Activated naive CD4-positive, alpha-beta T cell treated with anti-CD3 and anti-CD28 coated beads, Interleukin-2, amount 10 ng/mL, durations not matched to agents 7 days and 5 days (primary cell): Measurements from ENCODE around the gene EPHA4.

Experiments
- CTCF ChIA-PET: fragments of 350-600 bp; sonication (Branson Sonifier 250); formaldehyde crosslinking; loops from one replicate; lab custom pipeline; 2021; ENCODE audit warnings: antibody characterized with exemption; lab: Charles Lee
- DNase-seq: peaks from one replicate; pipeline ENCODE4 v3.0.0-alpha.2; 2020
- H3K27ac Mint-ChIP-seq: one replicate; pipeline ENCODE4 v1.8.0; 2021; ENCODE audit warnings: mild to moderate bottlenecking, moderate library complexity, mixed read lengths
- H3K27me3 Mint-ChIP-seq: one replicate; pipeline ENCODE4 v1.8.0; 2021; ENCODE audit warnings: mild to moderate bottlenecking, mixed read lengths
- H3K36me3 Mint-ChIP-seq: one replicate; pipeline ENCODE4 v1.8.0; 2021; ENCODE audit warnings: mixed read lengths
- H3K4me1 Mint-ChIP-seq: one replicate; pipeline ENCODE4 v1.8.0; 2021; ENCODE audit warnings: mixed read lengths
- H3K4me3 Mint-ChIP-seq: one replicate; pipeline ENCODE4 v1.8.0; 2021; ENCODE audit warnings: mild to moderate bottlenecking, moderate library complexity, mixed read lengths
- H3K9me3 Mint-ChIP-seq: one replicate; pipeline ENCODE4 v1.8.0; 2021; ENCODE audit warnings: mixed read lengths

EPHA4 gene

DNA sequence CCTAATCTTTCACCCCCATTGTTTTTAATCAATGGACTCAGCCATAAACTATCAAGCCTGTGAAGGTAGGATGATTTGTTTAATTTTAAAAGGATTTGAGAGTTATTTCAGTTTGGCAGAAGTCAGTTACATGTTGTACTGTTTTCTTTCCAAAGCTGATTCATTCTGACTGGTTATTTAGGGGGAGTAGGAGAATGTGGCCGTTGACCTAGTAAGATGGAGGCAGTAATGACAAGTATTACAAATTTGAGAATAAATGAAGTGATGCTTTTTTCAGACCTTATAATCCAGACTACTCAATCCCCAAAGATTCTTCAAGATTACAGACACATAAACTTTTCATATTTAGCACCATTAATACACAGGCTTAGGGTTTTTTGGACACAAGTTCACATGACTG is 4.3 kb downstream of the EPHA4 start:
- H3K27me3 Mint-ChIP-seq, result peaks cover 47% of the 10 kb centered on the region
- no peak for DNase-seq
- H3K4me1 Mint-ChIP-seq, result peaks cover 36% of the 10 kb centered on the region
- H3K27ac Mint-ChIP-seq, result no peak overlapping the region
- CTCF ChIA-PET, result no interaction called here
- no peak overlapping the region for H3K4me3 Mint-ChIP-seq
- H3K36me3 Mint-ChIP-seq, result peaks cover 47% of the 10 kb centered on the region
- no peaks in the 10 kb centered on the region for H3K9me3 Mint-ChIP-seq

DNA sequence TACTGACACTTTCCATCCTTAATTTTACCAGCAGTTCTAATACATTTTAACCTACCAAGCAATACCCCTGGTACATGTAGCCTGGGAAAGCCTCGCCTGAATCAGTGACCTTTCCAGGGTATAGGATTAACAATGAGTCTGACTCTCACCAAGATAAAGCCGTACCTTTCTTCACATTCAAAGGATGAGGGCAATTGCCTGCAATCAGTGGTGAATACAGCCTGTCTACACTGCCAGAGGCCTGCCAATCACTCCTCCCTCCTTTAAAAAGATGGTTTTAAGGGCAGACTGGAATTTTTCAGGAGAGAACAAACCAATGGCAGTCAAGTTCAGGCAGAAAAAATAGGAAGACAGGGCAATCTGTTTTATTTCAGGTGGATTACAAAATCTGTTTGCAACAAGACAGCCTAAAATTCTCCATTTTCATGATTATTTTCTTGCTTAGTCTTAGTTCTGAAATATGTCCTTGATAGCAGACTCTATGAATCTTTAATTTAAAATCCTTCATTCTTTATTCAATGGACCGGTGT is 4.8 kb downstream of the EPHA4 start:
- Mint-ChIP-seq H3K4me1 (peaks cover 33% of the 10 kb centered on the region), H3K9me3 (no peaks in the 10 kb centered on the region), H3K4me3 (no peak overlapping the region), H3K27ac (no peak overlapping the region), H3K27me3 (peaks cover 43% of the 10 kb centered on the region), H3K36me3 (peaks cover 50% of the 10 kb centered on the region)
- no peak for DNase-seq
- CTCF ChIA-PET, result no interaction called here

DNA sequence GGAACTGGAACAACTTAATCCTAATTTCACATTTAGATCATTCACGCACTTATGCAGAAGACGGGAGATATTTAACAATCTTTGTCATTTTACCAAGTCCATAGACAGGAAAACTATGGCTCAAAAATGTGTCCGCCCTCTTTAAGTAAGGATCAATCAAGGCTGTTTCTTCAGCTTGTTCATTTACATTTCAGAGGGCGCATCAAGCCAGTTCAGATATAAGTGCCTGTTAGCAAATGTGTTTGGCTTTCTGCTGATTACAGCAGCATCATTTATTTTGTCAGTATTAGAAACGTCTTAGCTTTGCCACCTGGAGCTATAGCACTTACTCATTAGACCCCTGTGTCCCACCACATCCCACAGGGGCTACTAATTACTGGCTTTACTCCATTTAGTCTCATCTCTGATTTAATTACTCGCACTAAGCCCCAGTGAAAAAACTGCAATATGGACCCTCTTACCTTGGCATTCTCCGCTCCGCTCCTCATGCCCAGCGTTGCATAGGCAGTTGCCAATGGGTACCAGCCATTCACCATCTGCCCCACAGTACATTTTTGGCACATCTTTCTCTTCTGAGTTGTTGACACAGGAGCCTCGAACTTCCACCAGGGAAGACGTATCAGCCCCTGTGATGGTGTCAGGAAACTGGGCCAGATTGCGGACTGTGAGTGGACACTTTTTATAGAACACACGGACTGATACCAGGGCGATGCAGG is 8.7 kb downstream of the EPHA4 start:
- H3K27ac Mint-ChIP-seq, result no peak overlapping the region
- no peak overlapping the region for H3K4me3 Mint-ChIP-seq
- H3K36me3 Mint-ChIP-seq, result peaks cover 41% of the 10 kb centered on the region
- CTCF ChIA-PET, result no interaction called here
- H3K27me3 Mint-ChIP-seq, result peaks cover 13% of the 10 kb centered on the region
- peaks cover 13% of the 10 kb centered on the region for H3K4me1 Mint-ChIP-seq
- no peak for DNase-seq
- no peaks in the 10 kb centered on the region for H3K9me3 Mint-ChIP-seq

DNA sequence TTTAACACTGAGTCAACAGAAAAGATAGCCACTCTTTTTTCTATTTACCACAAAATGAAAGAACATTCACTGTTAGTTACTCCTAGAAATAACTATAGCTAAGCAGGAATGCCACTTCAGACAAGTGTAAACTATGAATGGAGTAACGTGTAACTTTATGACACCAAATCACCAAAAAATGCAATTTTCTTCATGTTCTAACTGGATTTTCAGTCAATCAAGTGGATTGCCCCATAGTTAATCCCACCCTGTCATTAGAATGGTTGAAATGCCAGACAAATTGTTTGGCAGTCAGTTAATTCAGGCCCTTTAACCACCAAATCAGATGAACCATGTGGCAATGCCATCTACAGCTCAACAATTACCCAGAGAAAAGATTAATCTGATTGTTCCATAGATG is 9.9 kb downstream of the EPHA4 start:
- Mint-ChIP-seq H3K27ac (no peak overlapping the region), H3K4me3 (no peak overlapping the region), H3K27me3 (peaks cover 11% of the 10 kb centered on the region), H3K36me3 (peaks cover 33% of the 10 kb centered on the region), H3K4me1 (peaks cover 10% of the 10 kb centered on the region), H3K9me3 (no peaks in the 10 kb centered on the region)
- no peak for DNase-seq
- CTCF ChIA-PET, result interaction anchor here (0.7 kb wide), 1 partner anchor 13 kb away, joined by 6 read pairs; no protein-coding TSS in a partner anchor

DNA sequence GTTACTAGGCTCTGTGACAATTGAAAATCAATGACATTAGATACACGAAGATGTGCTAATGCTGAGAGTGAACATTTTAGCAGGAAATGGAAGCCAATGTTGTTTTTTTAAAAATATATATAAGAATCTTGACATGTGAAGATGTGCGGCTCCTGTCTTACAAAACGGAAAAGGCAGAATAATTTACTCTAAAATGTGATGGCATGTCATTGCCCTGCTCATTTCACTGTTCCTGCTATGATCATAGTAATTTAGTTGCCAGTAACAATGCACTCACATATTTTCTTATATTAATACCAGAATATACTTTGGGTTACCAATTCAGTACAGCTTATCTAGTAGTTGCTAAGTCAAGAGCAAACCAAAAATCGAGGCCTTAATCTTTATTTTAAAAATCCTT is 10.3 kb downstream of the EPHA4 start:
- Mint-ChIP-seq H3K4me3 (no peak overlapping the region), H3K27ac (no peak overlapping the region), H3K9me3 (no peaks in the 10 kb centered on the region), H3K27me3 (peaks cover 10% of the 10 kb centered on the region), H3K4me1 (peaks cover 8% of the 10 kb centered on the region), H3K36me3 (peaks cover 31% of the 10 kb centered on the region)
- DNase-seq, result no peak
- CTCF ChIA-PET, result interaction anchor here (0.7 kb wide), 1 partner anchor 13 kb away, joined by 6 read pairs; no protein-coding TSS in a partner anchor

DNA sequence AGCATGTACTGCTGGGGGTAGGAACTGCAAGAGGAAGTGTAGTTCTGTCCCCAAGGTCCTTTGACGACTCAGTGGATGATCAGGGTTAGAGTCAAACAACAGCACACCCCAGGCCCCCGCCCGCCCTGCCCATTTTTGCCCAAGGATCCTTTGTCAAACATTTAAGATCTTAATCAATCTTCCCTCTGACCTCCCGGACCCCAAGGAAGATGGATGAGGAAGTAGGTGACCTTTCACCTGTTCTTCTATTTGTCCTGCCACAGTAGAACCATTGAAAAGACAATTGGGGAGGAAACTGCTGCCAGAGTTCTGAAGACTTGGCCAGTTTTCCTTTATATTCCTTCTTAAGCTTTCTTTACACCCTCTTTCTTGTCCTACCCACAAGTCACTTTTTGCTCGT is 12.1 kb downstream of the EPHA4 start:
- peaks cover 26% of the 10 kb centered on the region for H3K36me3 Mint-ChIP-seq
- H3K4me1 Mint-ChIP-seq, result peaks cover 16% of the 10 kb centered on the region
- H3K27me3 Mint-ChIP-seq, result peaks cover 7% of the 10 kb centered on the region
- H3K4me3 Mint-ChIP-seq, result no peak overlapping the region
- CTCF ChIA-PET, result no interaction called here
- no peak overlapping the region for H3K27ac Mint-ChIP-seq
- no peak for DNase-seq
- H3K9me3 Mint-ChIP-seq, result no peaks in the 10 kb centered on the region

DNA sequence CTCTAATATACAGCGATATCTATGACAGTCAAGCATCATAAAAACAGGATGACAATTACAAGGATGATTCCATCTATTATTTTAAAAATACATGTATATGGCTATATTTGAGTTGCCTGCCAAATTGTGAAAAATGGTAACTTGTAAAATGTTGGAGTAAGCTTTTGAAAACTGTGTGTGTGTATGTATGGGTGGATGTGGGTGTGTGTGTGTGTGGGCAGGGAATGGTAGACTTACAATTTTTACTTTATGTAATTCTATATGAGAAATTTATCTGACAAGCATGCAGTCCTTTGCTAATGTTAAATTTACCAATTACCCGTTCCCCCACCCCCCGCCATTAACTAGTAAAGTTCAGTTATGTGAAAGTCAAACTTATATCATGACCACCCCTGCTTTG is 14.0 kb downstream of the EPHA4 start:
- Mint-ChIP-seq H3K9me3 (no peaks in the 10 kb centered on the region), H3K27ac (no peak overlapping the region), H3K4me3 (no peak overlapping the region), H3K27me3 (peaks cover 3% of the 10 kb centered on the region), H3K36me3 (peaks cover 15% of the 10 kb centered on the region), H3K4me1 (peaks cover 18% of the 10 kb centered on the region)
- CTCF ChIA-PET, result no interaction called here
- DNase-seq, result no peak

DNA sequence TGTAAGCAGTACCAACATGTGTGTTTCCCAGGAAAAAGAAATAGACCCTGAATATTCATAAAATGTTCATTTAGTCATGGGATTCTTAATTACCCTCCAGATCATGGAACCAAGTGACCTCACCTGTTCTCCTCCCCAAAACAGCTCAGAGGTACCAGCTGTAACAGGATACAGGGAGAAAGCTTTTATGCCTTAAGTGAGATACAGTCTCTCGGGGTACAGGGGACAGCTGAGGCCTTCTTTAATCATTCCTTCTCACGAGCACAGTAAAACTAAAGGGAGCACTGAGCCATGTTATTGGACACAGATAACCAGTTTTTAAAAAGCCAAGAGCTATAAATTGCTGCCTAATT is 16.6 kb downstream of the EPHA4 start:
- H3K4me3 Mint-ChIP-seq, result no peak overlapping the region
- H3K27ac Mint-ChIP-seq, result peak overlapping the region; percentile 12
- DNase-seq, result no peak
- peaks cover 18% of the 10 kb centered on the region for H3K4me1 Mint-ChIP-seq
- H3K36me3 Mint-ChIP-seq, result peaks cover 6% of the 10 kb centered on the region
- CTCF ChIA-PET, result no interaction called here
- H3K9me3 Mint-ChIP-seq, result no peaks in the 10 kb centered on the region
- H3K27me3 Mint-ChIP-seq, result peaks cover 7% of the 10 kb centered on the region

DNA sequence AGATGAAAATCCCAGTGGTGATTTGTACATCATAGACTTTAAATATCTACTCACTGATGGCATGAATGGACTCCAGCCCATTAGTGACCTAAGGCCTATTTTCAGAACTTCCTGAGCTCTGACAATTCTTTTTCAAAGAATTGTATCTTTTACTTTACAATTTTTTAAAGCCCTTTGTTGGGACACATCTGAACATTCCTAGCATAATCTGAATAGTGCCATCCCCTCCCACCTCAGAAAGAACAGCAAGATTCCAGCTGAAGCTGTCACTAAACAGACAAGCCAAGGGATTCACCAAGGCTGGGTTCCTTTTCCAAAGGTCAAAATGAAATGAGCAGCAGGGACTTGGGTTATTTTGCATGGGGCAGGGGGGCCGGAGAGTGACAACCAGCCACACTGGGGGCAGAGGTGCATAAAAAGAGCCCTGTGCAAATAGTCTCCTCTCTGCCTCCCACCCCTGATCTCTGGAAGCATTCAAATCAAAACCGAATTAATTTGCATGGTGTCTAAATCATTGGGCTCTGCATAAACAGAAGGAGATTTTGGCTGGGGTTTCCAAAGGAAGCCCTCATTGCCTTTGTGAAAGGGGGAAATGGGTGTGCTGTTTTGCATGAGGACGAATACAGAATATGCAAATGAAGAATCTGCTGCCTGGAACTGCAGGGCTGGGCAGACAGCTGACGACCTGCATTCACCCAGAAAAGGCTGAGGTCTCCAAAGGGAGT is 17.2 kb downstream of the EPHA4 start:
- Mint-ChIP-seq H3K4me1 (peaks cover 15% of the 10 kb centered on the region), H3K27ac (peak overlapping the region; percentile 12), H3K9me3 (no peaks in the 10 kb centered on the region), H3K4me3 (no peak overlapping the region), H3K27me3 (peaks cover 7% of the 10 kb centered on the region), H3K36me3 (peaks cover 6% of the 10 kb centered on the region)
- CTCF ChIA-PET, result no interaction called here
- DNase-seq, result no peak

DNA sequence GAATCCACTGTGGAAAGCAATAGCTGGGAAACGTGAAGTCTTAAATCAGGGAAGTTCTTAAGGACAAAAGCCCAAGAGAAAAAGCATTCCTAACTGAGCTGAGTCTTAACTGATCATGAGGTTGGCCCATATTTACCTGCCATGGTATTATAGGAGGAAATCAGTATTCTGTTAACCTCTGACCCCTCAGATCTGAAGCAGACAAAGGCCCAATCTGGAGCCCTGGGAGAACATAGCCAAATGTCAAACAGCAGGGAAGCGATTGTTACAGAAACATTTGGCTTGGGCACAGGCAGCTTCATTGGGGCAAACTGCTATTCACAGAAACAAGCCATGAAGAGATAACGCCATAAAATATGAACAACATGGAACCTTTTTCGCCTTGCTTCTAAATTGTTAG is 18.8 kb downstream of the EPHA4 start:
- Mint-ChIP-seq H3K27ac (no peak overlapping the region), H3K4me3 (no peak overlapping the region), H3K36me3 (peaks cover 3% of the 10 kb centered on the region), H3K4me1 (peaks cover 22% of the 10 kb centered on the region), H3K27me3 (peaks cover 4% of the 10 kb centered on the region), H3K9me3 (no peaks in the 10 kb centered on the region)
- no peak for DNase-seq
- CTCF ChIA-PET, result no interaction called here

DNA sequence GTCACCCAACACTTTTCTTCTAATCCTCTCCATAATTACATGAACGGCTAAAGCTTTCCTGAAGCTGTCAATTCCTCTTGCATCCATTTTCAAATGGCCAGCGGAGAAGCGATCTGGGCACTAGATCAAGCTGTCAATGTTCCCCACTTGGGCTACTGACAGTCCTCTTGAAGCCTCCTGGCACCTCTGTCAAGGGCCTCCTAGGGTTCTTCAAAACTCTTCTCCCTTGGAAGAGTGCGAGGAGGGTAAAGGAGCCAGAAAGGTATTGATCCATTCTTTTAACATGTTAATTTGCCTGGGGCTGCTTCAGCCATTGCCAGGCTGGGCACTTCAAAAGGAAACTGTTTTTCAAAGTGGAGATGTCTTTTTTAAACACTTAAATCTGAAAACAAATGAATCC is 19.8 kb downstream of the EPHA4 start:
- no peak for DNase-seq
- Mint-ChIP-seq H3K4me1 (peaks cover 29% of the 10 kb centered on the region), H3K36me3 (peaks cover 5% of the 10 kb centered on the region), H3K27me3 (peaks cover 11% of the 10 kb centered on the region), H3K9me3 (no peaks in the 10 kb centered on the region), H3K4me3 (no peak overlapping the region), H3K27ac (peak overlapping the region; percentile 42)
- CTCF ChIA-PET, result no interaction called here

DNA sequence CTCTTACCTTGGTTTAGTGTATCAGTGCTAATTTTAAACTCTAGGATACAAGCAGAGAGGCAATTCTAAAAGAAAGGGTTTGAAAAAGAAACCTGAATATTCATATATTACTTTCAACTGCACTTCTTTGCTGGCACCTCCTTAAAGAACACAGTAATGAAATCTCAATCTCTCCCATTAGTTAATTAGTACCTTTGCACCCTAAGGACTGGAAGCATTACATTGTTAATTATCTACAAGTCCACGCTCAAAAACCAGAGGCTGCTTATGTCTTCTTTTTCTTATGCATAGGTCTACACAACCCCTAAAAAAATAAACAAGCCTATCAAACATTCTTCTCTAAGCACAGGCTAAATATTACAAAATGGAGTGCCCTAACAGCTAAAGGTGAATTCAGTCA is 20.2 kb downstream of the EPHA4 start:
- H3K4me3 Mint-ChIP-seq, result no peak overlapping the region
- DNase-seq, result no peak
- H3K4me1 Mint-ChIP-seq, result peaks cover 33% of the 10 kb centered on the region
- H3K27ac Mint-ChIP-seq, result no peak overlapping the region
- H3K27me3 Mint-ChIP-seq, result peaks cover 11% of the 10 kb centered on the region
- no peaks in the 10 kb centered on the region for H3K9me3 Mint-ChIP-seq
- CTCF ChIA-PET, result no interaction called here
- peaks cover 5% of the 10 kb centered on the region for H3K36me3 Mint-ChIP-seq

DNA sequence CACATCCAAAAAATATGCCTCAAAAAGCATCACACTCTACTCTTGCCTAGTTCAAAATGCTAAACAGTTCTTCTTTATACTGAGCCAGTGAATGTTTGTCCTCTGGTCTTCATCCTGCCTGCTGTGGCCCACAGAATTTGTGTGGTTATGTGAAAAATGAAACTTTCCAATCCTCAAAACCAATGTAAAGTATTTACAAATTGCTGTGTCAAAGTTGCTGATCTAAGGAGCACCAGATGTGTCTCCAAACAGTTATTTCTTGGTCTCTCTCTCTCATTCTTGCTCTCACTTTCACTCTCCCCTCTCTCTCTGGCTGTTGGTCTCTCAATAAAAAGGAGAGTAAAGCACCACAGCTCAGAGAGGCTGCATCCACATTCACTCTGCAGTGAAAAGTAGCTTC is 23.0 kb downstream of the EPHA4 start:
- no peaks in the 10 kb centered on the region for H3K9me3 Mint-ChIP-seq
- DNase-seq, result no peak
- H3K27me3 Mint-ChIP-seq, result peaks cover 16% of the 10 kb centered on the region
- H3K36me3 Mint-ChIP-seq, result peaks cover 12% of the 10 kb centered on the region
- peaks cover 27% of the 10 kb centered on the region for H3K4me1 Mint-ChIP-seq
- peak overlapping the region; percentile 55 for H3K27ac Mint-ChIP-seq
- CTCF ChIA-PET, result interaction anchor here (0.6 to 1.2 kb wide), 3 partner anchors 13 to 24 kb away, joined by 3 to 6 read pairs (median 3); no protein-coding TSS in a partner anchor
- H3K4me3 Mint-ChIP-seq, result no peak overlapping the region

DNA sequence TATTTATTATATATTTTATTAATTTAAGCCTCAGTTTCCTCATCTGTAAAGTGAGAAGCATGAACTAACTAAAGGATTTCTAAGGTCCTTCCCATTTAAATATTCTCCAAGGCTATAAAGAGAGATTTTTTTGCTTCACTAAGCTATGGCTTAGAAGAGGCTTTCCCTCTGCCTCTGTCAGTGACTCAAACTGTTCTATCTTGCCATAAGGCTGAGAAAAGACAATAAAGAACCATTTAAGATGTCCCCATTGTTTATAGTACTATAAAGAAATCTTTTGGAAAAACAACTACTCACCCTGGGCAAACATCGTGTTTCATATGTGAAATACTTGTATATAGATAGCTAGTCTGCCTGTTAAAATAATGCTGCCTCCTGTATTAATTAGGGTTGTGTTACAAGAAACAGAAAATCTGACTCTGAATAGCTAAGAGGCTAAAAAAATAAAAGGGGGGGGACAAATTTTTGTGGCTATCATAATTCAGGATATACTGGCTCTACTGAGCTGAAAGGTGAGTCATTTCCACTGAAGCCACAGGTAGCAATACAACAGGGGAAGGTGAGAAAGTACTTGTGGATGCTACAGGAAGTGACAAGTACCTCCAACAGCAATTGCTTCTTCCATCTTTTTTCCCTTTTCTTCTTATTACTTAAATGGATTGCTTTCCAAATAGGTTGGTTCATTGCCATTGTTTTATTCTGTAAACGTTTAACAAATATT is 25.4 kb downstream of the EPHA4 start:
- H3K9me3 Mint-ChIP-seq, result no peaks in the 10 kb centered on the region
- H3K4me1 Mint-ChIP-seq, result peaks cover 27% of the 10 kb centered on the region
- CTCF ChIA-PET, result interaction anchor here (0.7 kb wide), 1 partner anchor 29 kb away, joined by 3 read pairs; no protein-coding TSS in a partner anchor
- DNase-seq, result no peak
- no peak overlapping the region for H3K27ac Mint-ChIP-seq
- no peak overlapping the region for H3K4me3 Mint-ChIP-seq
- peaks cover 13% of the 10 kb centered on the region for H3K36me3 Mint-ChIP-seq
- H3K27me3 Mint-ChIP-seq, result peaks cover 15% of the 10 kb centered on the region
